ENCODE measurements around the gene MAMSTR. TPM values are rescaled to one million over a fixed set of nuclear protein-coding genes. Genes with fewer than 3 reads are reported as not detected.

The MAMSTR gene
- total and polyA plus RNA-seq, 9 donors = 29.2 to 160 (median 93.1) TPM

DNA sequence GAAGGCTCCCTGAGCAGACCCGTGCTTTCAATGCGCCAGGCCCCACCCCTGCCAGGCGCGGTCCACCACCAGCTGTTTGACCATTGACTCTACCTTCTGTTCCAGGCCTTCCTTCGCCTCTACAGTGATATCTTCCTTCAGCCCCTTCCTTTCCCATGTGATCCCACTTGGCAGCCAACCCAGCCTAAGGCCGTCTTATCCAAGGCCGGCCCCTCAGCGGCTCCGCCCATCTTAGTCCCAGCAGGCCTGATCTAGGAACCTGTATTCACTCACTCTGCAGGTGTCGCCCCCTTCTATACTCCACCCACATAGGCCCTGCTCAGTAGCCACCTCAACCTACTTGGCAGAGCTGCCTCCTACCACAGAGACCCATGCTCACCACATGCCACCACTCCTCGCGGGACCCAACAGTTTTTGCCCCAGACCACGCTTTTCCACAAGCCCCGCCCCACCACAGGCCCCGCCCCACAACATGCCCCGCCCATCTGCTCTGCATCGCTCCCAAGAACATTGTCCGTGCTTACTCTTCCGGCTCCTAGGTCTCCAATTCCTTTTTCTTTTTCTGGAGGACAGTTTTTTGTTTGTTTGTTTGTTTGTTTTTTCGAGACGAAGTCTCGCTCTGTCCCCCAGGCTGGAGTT, 18.0 kb upstream of the MAMSTR start:
- Histone ChIP-seq H3K36me3 (ENCODE audit: control insufficient read depth, insufficient read depth, low read length) (peaks cover 12% of the 10 kb centered on the region), H3K4me1 (ENCODE audit: control insufficient read depth, insufficient read depth, low read length) (peaks cover 48% of the 10 kb centered on the region), H3K27me3 (ENCODE audit: control insufficient read depth, insufficient read depth, low read length) (peaks cover 7% of the 10 kb centered on the region), H3K9me3 (replicated peaks; ENCODE audit: control insufficient read depth, low read depth, low read length) (no peaks in the 10 kb centered on the region), H3K4me3 (ENCODE audit: low read length) (no peak overlapping the region), H3K27ac (ENCODE audit: low read length) (peak overlapping the region; percentile 82)
- WGBS (ENCODE audit: insufficient coverage) = 42% methylated on average over 17 of the region's 22 CpGs
- DNase-seq = peak; percentile 82

DNA sequence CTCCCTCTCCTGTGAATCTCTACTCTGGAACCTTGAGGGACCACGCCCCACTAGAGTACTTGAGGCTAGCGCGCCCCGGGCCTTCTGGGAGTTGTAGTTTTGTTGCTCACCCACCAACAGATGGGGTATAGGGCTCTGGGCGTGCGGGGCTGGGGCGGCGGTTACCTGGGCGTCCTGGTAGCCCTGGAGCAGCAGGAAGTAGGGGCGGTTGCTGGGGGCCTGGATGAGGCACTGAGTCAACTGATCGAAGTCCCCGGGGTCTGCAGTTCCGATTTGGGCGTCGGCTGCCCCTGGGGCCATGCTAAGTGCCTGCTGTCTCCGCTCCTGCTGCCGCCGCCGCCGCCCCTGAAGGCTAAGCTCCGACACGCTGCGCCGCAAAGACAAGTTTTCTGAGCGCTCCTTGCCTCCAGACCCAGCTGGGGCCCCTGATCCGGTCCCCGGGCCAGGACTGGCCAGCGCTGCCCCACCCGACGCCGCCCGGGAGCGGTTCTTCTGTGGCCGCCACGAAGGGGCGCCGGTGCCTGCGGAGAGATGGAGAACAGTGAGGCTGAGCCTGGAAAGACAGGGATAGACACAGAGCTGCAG, 15.6 kb upstream of the MAMSTR start:
- WGBS (ENCODE audit: insufficient coverage) = 24% methylated on average over 34 of the region's 38 CpGs
- H3K27me3 ChIP-seq (ENCODE audit: control insufficient read depth, insufficient read depth, low read length) = peaks cover 7% of the 10 kb centered on the region
- H3K4me1 ChIP-seq (ENCODE audit: control insufficient read depth, insufficient read depth, low read length) = peaks cover 29% of the 10 kb centered on the region
- no peak overlapping the region for H3K27ac ChIP-seq (ENCODE audit: low read length)
- H3K36me3 ChIP-seq (ENCODE audit: control insufficient read depth, insufficient read depth, low read length) = peaks cover 17% of the 10 kb centered on the region
- peak overlapping the region; percentile 5 for H3K4me3 ChIP-seq (ENCODE audit: low read length)
- DNase-seq = no peak
- no peaks in the 10 kb centered on the region for H3K9me3 ChIP-seq (replicated peaks; ENCODE audit: control insufficient read depth, low read depth, low read length)

DNA sequence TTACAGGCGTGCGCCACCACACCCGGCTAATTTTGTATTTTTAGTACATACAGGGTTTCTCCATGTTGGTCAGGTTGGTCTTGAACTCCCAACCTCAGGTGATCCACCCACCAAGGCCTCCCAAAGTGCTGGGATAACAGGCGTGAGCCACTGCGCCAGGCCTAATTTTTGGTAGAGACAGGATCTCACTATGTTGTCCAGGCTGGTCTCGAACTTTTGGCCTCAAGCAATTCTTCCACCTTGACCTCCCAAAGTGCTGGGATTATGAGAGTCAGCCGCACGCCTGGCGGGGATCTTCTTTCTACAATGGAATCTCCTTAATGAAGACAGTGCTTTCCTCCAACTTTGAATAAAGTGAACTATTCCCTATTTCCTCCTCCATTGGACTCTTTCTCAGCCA, 15.1 kb upstream of the MAMSTR start:
- Histone ChIP-seq H3K36me3 (ENCODE audit: control insufficient read depth, insufficient read depth, low read length) (peaks cover 17% of the 10 kb centered on the region), H3K27me3 (ENCODE audit: control insufficient read depth, insufficient read depth, low read length) (peaks cover 3% of the 10 kb centered on the region), H3K27ac (ENCODE audit: low read length) (no peak overlapping the region), H3K9me3 (replicated peaks; ENCODE audit: control insufficient read depth, low read depth, low read length) (no peaks in the 10 kb centered on the region), H3K4me3 (ENCODE audit: low read length) (no peak overlapping the region), H3K4me1 (ENCODE audit: control insufficient read depth, insufficient read depth, low read length) (peaks cover 24% of the 10 kb centered on the region)
- 91% methylated on average over 4 of the region's 9 CpGs for WGBS (ENCODE audit: insufficient coverage)
- no peak for DNase-seq

DNA sequence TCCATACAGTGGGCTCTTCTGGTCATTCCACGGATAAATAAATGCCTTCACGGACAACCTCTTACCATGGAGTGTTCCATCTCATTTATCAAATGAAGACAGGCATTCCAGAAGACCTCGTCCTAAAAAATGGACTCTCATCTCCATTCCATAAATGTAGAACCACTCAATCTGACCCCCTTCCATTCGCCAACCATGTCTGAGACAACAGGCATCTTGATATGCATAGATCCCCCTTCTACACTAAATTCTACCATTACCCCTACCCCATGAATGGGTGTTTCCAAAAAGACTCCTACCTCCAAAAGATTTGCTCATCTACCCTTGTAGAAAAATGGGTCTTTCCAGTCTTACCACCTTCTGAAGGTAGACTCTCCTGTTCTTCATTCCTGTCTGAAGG, 11.9 kb upstream of the MAMSTR start:
- 92% methylated on average over 4 of the region's 4 CpGs for WGBS (ENCODE audit: insufficient coverage)
- no peak for DNase-seq
- peaks cover 3% of the 10 kb centered on the region for H3K27me3 ChIP-seq (ENCODE audit: control insufficient read depth, insufficient read depth, low read length)
- H3K27ac ChIP-seq (ENCODE audit: low read length) = no peak overlapping the region
- H3K9me3 ChIP-seq (replicated peaks; ENCODE audit: control insufficient read depth, low read depth, low read length) = no peaks in the 10 kb centered on the region
- no peak overlapping the region for H3K4me3 ChIP-seq (ENCODE audit: low read length)
- H3K36me3 ChIP-seq (ENCODE audit: control insufficient read depth, insufficient read depth, low read length) = peaks cover 34% of the 10 kb centered on the region
- H3K4me1 ChIP-seq (ENCODE audit: control insufficient read depth, insufficient read depth, low read length) = peaks cover 14% of the 10 kb centered on the region

DNA sequence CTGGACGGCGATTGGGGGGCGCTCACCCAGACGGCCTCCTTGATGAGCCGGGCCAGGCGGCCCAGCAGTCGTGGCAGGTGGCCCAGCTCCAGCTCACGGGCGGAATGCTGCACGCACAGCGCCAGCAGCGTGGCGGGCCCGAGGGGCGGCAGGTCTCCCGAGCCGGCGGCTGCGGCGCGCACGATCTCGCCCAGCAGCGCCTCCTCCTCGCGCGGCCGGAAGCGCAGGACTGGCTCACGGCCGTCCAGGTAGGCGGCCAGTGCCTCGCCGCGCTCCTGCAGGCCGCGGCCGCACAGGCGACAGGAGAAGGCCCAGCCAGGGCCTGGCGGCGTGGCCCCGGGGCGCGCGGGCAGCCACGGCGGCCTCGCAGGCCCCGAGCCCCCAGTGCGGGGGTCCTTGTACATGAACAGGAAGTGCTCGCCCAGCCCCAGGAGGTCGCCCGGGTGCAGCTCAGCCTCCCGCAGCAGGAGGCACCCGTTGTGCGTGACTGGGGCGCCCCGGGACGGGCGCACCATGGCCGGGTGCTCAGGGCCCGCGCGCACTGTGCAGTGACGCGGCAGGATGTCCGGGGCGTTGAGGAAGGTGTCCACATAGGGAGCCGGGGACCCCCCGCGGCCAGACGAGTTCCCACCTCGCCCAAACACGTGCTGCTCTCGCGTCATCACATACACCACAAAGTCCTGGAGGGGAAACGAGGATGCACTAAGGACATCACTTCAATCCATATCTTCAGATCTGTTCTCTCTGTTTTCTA, 9.6 kb upstream of the MAMSTR start:
- Histone ChIP-seq H3K27me3 (ENCODE audit: control insufficient read depth, insufficient read depth, low read length) (no peaks in the 10 kb centered on the region), H3K4me3 (ENCODE audit: low read length) (no peak overlapping the region), H3K4me1 (ENCODE audit: control insufficient read depth, insufficient read depth, low read length) (peaks cover 22% of the 10 kb centered on the region), H3K36me3 (ENCODE audit: control insufficient read depth, insufficient read depth, low read length) (peaks cover 35% of the 10 kb centered on the region), H3K27ac (ENCODE audit: low read length) (no peak overlapping the region), H3K9me3 (replicated peaks; ENCODE audit: control insufficient read depth, low read depth, low read length) (no peaks in the 10 kb centered on the region)
- WGBS (ENCODE audit: insufficient coverage) = 44% methylated on average over 67 of the region's 77 CpGs
- no peak for DNase-seq

DNA sequence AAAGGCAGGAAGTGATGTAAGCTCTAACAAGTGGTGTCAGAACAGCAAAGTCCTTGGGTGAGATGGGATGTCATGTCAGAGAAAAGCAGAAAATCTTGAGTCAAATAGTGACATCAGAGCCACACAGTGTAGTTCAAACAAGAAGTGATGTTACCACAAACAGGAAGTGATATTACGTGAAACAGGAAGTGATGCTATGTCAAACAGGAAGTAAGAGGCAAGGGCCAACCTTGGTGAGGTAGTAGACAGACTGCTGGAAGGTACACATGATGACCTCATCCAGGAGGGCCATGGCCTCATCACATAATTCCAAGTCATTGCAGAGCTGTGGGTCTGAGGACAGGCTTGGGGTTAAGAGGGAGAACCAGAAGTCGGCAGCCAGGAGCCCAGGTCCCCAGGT, 7.0 kb upstream of the MAMSTR start:
- WGBS (ENCODE audit: insufficient coverage) = 71% methylated on average over 1 of the region's 2 CpGs
- Histone ChIP-seq H3K36me3 (ENCODE audit: control insufficient read depth, insufficient read depth, low read length) (peaks cover 45% of the 10 kb centered on the region), H3K4me3 (ENCODE audit: low read length) (no peak overlapping the region), H3K9me3 (replicated peaks; ENCODE audit: control insufficient read depth, low read depth, low read length) (no peaks in the 10 kb centered on the region), H3K4me1 (ENCODE audit: control insufficient read depth, insufficient read depth, low read length) (peaks cover 23% of the 10 kb centered on the region), H3K27me3 (ENCODE audit: control insufficient read depth, insufficient read depth, low read length) (no peaks in the 10 kb centered on the region), H3K27ac (ENCODE audit: low read length) (peak overlapping the region; percentile 98)
- DNase-seq = no peak

DNA sequence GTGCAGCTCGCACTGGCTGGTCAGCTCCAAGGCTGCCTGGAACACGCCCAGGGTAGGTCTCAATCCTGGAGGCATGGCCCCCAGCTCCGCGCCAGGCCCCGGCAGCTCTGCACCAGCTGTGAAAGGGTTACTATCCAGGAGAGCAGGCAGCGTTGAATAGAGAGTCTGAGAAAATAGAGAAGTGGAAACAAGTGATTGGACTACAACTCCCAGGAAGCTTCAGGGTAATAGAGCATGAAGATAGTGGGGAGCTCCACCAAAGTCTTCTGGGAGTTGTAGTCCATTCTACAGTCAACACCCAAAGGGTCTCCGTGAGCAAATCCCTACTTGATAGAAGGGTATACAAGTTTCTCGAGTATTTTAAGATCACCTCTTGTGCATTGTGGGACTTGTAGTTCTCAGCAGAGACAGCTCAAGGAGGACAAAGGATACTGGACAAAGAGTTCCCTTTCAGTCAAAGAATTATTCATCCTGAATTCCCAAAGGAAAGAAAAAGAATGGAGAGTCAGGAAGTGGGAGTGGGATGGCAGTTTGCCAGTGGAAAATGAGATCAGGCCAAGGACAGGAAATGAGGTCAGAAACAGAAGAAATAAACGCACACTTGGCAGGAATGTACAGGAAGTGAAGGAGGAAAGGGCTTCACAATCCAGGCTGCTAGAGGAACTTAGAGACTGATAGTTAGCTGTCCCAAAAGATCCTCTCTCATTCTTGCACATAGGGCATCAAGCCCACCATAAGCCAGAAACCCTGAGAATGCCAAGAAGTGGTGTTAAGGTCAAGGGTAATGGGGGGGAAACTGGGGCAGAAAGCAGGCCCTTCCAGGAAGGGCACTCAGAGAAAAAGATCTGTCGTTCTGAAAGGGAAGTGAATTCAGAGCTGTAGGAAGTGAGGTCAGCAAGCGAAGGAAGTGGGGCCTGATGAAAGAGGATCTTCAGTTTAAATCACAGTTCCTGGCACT, 5.5 kb upstream of the MAMSTR start:
- Histone ChIP-seq H3K4me1 (ENCODE audit: control insufficient read depth, insufficient read depth, low read length) (peaks cover 33% of the 10 kb centered on the region), H3K27ac (ENCODE audit: low read length) (peak overlapping the region; percentile 98), H3K4me3 (ENCODE audit: low read length) (no peak overlapping the region), H3K27me3 (ENCODE audit: control insufficient read depth, insufficient read depth, low read length) (no peaks in the 10 kb centered on the region), H3K9me3 (replicated peaks; ENCODE audit: control insufficient read depth, low read depth, low read length) (no peaks in the 10 kb centered on the region), H3K36me3 (ENCODE audit: control insufficient read depth, insufficient read depth, low read length) (peaks cover 42% of the 10 kb centered on the region)
- WGBS (ENCODE audit: insufficient coverage) = 45% methylated on average over 7 of the region's 11 CpGs
- peak; percentile 97 for DNase-seq

DNA sequence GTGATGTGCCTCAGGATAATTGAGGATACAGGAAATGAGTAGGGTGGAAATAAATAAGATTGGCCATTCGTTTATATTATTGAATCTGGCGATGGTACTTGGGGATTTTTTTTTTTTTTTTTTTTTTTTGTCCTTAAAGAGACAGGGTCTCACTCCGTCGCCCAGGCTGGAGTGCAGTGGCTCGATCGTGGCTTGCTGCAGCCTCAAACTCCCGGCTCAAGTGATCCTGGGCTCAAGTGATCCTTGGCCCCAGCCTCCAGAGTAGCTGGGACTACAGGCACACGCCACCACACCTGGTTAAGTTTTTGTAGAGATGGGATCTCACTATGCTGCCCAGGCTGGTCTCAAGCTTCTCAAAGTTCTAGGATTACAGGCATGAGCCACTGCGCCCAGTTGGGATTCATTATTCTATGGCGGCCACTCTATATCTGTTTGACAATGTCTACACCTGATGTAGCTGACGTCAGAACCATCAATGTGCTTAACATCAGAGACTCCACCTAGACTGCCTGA, 2.7 kb upstream of the MAMSTR start:
- no peak for DNase-seq
- Histone ChIP-seq H3K27ac (ENCODE audit: low read length) (no peak overlapping the region), H3K36me3 (ENCODE audit: control insufficient read depth, insufficient read depth, low read length) (peaks cover 34% of the 10 kb centered on the region), H3K4me1 (ENCODE audit: control insufficient read depth, insufficient read depth, low read length) (peaks cover 59% of the 10 kb centered on the region), H3K4me3 (ENCODE audit: low read length) (no peak overlapping the region), H3K27me3 (ENCODE audit: control insufficient read depth, insufficient read depth, low read length) (no peaks in the 10 kb centered on the region), H3K9me3 (replicated peaks; ENCODE audit: control insufficient read depth, low read depth, low read length) (no peaks in the 10 kb centered on the region)
- WGBS (ENCODE audit: insufficient coverage) = 79% methylated on average over 6 of the region's 11 CpGs

DNA sequence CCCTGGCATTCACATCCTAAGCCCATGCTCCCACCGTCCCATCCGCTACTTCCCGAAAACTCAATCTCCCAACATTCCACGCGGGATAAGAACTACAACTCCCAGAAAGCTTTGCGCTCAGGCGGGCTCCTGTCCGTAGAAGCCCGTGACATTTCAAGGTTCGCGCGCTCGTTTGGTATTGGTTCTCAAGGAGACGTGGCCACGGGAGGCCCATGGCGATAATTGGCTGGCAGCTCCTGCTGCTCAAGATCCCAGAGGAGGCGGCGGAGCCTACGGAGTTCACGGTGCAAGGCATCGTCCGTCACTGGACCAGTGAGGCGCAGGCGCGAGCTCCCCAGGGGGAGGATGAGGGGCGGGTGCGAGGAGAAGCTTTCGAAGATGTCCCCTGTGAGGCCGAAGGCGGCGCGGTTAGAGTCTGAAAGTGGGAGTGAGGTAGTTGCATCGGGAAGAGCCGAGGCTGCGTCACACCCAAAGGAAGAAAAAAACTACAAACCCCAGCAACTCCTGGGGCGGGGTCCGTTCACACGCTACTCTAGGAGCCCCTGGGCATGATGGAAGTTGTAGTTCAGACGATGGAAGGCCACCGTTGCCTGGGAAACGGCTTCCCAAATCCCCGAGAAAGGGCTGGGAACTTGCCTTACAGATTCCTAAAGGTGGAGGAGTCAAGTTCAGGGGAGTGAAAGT, 1.2 kb upstream of the MAMSTR start:
- peak overlapping the region; percentile 63 for H3K4me3 ChIP-seq (ENCODE audit: low read length)
- H3K9me3 ChIP-seq (replicated peaks; ENCODE audit: control insufficient read depth, low read depth, low read length) = no peaks in the 10 kb centered on the region
- DNase-seq = peak; percentile 100
- no peaks in the 10 kb centered on the region for H3K27me3 ChIP-seq (ENCODE audit: control insufficient read depth, insufficient read depth, low read length)
- 1% methylated on average over 31 of the region's 42 CpGs for WGBS (ENCODE audit: insufficient coverage)
- peaks cover 62% of the 10 kb centered on the region for H3K4me1 ChIP-seq (ENCODE audit: control insufficient read depth, insufficient read depth, low read length)
- H3K27ac ChIP-seq (ENCODE audit: low read length) = peak overlapping the region; percentile 98
- peaks cover 23% of the 10 kb centered on the region for H3K36me3 ChIP-seq (ENCODE audit: control insufficient read depth, insufficient read depth, low read length)
